Choroid plexus epithelial cell (primary cell): ENCODE measurements around the gene FNDC1.

Experiments
- DNase-seq: peaks from one replicate; pipeline ENCODE4 v3.0.0-alpha.2; 2010; ENCODE audit warnings: low read depth
- H3K4me3 ChIP-seq: 2 replicates; pipeline ENCODE4 v1.5.1; 2011; ENCODE audit warnings: low read depth, mild to moderate bottlenecking, control low read depth, low read length, moderate library complexity
- TF ChIP-seq, protein P1 (sequence below): conservative IDR thresholded peaks from 2 replicates; pipeline ENCODE4 v1.5.1; 2011; ENCODE audit warnings: low read depth, mild to moderate bottlenecking, control low read depth, inconsistent platforms, low read length, moderate library complexity

Gene FNDC1

DNA sequence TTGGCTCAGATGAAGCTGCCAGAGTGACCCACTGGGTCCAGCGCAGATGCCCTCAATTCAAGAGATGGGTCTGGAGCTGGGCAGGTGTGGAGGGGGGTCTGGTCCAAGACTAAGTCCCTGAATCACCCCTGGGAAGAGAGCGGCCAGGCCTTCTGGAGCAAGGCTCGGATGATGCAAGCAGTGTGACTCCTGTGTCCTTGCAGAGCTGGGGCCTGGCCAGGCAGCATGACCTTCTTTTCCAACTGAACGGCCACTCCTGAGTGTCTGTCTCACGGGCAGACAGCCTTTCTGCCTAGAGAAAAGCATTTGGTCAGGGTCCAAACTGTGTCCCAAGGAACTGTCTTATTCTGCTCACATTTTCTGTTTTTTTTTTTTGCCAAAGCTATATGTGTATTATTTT lies 42.6 kb upstream of the FNDC1 start:
- TF ChIP-seq, protein P1, sequence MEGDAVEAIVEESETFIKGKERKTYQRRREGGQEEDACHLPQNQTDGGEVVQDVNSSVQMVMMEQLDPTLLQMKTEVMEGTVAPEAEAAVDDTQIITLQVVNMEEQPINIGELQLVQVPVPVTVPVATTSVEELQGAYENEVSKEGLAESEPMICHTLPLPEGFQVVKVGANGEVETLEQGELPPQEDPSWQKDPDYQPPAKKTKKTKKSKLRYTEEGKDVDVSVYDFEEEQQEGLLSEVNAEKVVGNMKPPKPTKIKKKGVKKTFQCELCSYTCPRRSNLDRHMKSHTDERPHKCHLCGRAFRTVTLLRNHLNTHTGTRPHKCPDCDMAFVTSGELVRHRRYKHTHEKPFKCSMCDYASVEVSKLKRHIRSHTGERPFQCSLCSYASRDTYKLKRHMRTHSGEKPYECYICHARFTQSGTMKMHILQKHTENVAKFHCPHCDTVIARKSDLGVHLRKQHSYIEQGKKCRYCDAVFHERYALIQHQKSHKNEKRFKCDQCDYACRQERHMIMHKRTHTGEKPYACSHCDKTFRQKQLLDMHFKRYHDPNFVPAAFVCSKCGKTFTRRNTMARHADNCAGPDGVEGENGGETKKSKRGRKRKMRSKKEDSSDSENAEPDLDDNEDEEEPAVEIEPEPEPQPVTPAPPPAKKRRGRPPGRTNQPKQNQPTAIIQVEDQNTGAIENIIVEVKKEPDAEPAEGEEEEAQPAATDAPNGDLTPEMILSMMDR: no peak
- DNase-seq: no peak
- no peak overlapping the region for H3K4me3 ChIP-seq

DNA sequence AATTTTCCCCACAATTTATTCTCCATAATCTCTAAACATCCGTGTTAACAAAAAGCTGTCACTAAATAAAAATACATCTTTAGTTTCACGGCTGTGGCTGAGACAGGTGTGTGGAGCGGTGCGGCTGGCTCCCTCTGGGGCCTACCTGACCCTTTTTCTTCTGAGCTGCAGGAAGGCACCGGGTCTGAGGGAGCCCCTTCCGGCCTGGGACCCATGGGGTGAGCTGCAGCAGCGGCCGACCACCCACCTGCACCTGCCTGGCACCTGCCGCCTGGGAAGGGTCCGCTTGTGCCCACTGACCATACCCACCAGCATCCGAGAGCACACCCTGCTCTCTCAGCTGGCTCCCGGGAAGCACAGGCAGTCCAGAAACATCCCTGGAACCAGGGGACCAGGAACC lies 41.5 kb upstream of the FNDC1 start:
- no peak overlapping the region for H3K4me3 ChIP-seq
- DNase-seq: no peak
- TF ChIP-seq, protein P1: no peak

- TF ChIP-seq, protein P1: no peak
- H3K4me3 ChIP-seq: no peak overlapping the region
- no peak for DNase-seq
These were observed 40.2 kb upstream of the FNDC1 start for GRCh38 chr6:159128978-159129377.

- TF ChIP-seq, protein P1: no peak
- no peak overlapping the region for H3K4me3 ChIP-seq
- no peak for DNase-seq
These were observed 38.4 kb upstream of the FNDC1 start for GRCh38 chr6:159130846-159131245.

GRCh38 chr6:159131709-159132108 lies 37.5 kb upstream of the FNDC1 start:
- H3K4me3 ChIP-seq: no peak overlapping the region
- TF ChIP-seq, protein P1: no peak
- DNase-seq: no peak

DNA sequence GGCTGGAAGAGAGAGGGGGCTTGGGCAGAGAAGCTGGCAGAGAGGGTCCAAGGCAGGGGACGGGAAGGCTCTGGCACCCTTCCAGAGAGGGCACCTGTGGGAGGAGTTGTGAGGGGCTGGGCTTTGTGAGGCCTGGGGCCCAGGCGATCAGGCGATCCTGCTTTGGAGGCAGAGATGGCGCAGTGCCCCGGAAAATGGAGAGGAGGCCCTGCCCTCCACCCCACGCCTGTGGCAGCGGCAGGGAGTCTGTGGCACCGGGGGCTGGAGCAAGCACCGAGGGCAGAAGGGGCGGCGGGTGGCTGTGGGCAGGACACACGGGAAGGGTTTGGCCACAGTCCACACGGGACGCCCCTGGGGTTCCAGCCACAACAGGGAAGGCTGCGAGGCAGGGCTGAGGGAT lies 36.5 kb upstream of the FNDC1 start:
- no peak for DNase-seq
- TF ChIP-seq, protein P1: no peak
- H3K4me3 ChIP-seq: no peak overlapping the region

GRCh38 chr6:159134701-159135364 lies 34.4 kb upstream of the FNDC1 start:
- TF ChIP-seq, protein P1: peak; percentile 99
- DNase-seq: peak; percentile 69
- H3K4me3 ChIP-seq: no peak overlapping the region
